HG02623 (cell line): ENCODE measurements around the gene PSG4.
"Not testable (repeated sequence)": the region's sequence is repeated elsewhere in the genome, so short reads cannot be mapped to it uniquely, and the experiment has no call there.

Source experiments
- ATAC-seq: cut with Tn5 transposase; IDR thresholded peaks from one replicate; pipeline ENCODE4 v1.9.1; 2021; ENCODE audit warnings: moderate library complexity; ENCODE audit not compliant: unreplicated experiment

Gene PSG4

GRCh38 chr19:43198686-43199419 is 6.6 kb downstream of the PSG4 start:
- not testable (repeated sequence) for ATAC-seq

- ATAC-seq, result not testable (repeated sequence)
Measured at GRCh38 chr19:43197666-43198397, 7.6 kb downstream of the PSG4 start.

GRCh38 chr19:43194397-43194796 is 11.0 kb downstream of the PSG4 start:
- ATAC-seq, result not testable (repeated sequence)

GRCh38 chr19:43192381-43193155 is 12.9 kb downstream of the PSG4 start:
- not testable (repeated sequence) for ATAC-seq

GRCh38 chr19:43188092-43188491 is 17.3 kb downstream of the PSG4 start:
- ATAC-seq, result not testable (repeated sequence)

- not testable (repeated sequence) for ATAC-seq
Measured at GRCh38 chr19:43186311-43186935, 19.0 kb downstream of the PSG4 start, which contains the start of gene PSG5. Gene PSG5 (minus strand): TSS chr19:43186536. CDS start chr19:43186405, 131 bp downstream.

GRCh38 chr19:43181869-43182771 is 23.3 kb downstream of the PSG4 start:
- ATAC-seq, result not testable (repeated sequence)

GRCh38 chr19:43179569-43180147 is 25.8 kb downstream of the PSG4 start:
- not testable (repeated sequence) for ATAC-seq

GRCh38 chr19:43178577-43178976 is 26.9 kb downstream of the PSG4 start:
- not testable (repeated sequence) for ATAC-seq

GRCh38 chr19:43165906-43166305 is 39.5 kb downstream of the PSG4 start:
- not testable (repeated sequence) for ATAC-seq

- ATAC-seq, result not testable (repeated sequence)
Measured at GRCh38 chr19:43163135-43163534, 42.3 kb downstream of the PSG4 start.

- ATAC-seq, result not testable (repeated sequence)
Measured at GRCh38 chr19:43162261-43162660, 43.2 kb downstream of the PSG4 start.

GRCh38 chr19:43152214-43152613 is 53.2 kb downstream of the PSG4 start:
- ATAC-seq, result no peak

GRCh38 chr19:43149788-43150187 is 55.6 kb downstream of the PSG4 start:
- not testable (repeated sequence) for ATAC-seq

- no peak for ATAC-seq
Measured at GRCh38 chr19:43148233-43148632, 57.2 kb downstream of the PSG4 start.
